ENCODE measurements around the gene NOS1AP.

The NOS1AP gene

GRCh38 chr1:162383091-162383490, 313.6 kb downstream of the NOS1AP start:
- H3K4me3 ChIP-seq (ENCODE audit: low read length), result no peak overlapping the region
- H3K79me2 ChIP-seq (ENCODE audit: control insufficient read depth, insufficient read depth, low read length), result no peaks in the 10 kb centered on the region
- no peak overlapping the region for H4K8ac ChIP-seq (ENCODE audit: low read depth, low read length)
- H3K27me3 ChIP-seq (ENCODE audit: insufficient read depth, low read length, poor library complexity), result no peaks in the 10 kb centered on the region
- WGBS (ENCODE audit: extremely low coverage, insufficient coverage, low lambda C conversion rate), result no CpG with 5 or more reads among the region's 6 CpGs
- no peaks in the 10 kb centered on the region for H3K79me1 ChIP-seq (ENCODE audit: low read length)
- no peak overlapping the region for H3K56ac ChIP-seq (ENCODE audit: low read length)
- H4K5ac ChIP-seq (ENCODE audit: low read length), result no peak overlapping the region
- no peak overlapping the region for H2BK5ac ChIP-seq (ENCODE audit: low read length)
- H3K18ac ChIP-seq (ENCODE audit: low read length), result no peak overlapping the region
- H3K4ac ChIP-seq (ENCODE audit: low read depth, low read length), result no peak overlapping the region
- DNase-seq, result no peak
- no peak overlapping the region for H2AK5ac ChIP-seq (ENCODE audit: low read length)
- no peak overlapping the region for H2BK15ac ChIP-seq (replicated peaks; ENCODE audit: low read depth)
- no peak overlapping the region for H3K23ac ChIP-seq (ENCODE audit: low read length)
- H3K9ac ChIP-seq (ENCODE audit: low read length), result no peak overlapping the region
- no peaks in the 10 kb centered on the region for H3K36me3 ChIP-seq (ENCODE audit: control insufficient read depth, insufficient read depth, low read length)
- H3K27ac ChIP-seq (ENCODE audit: low read depth, low read length), result no peak overlapping the region
- no peak overlapping the region for H2BK120ac ChIP-seq (ENCODE audit: low read depth, low read length)
- no peaks in the 10 kb centered on the region for H3K4me1 ChIP-seq (ENCODE audit: control insufficient read depth, low read depth, low read length)
- no peak overlapping the region for H3K4me2 ChIP-seq (ENCODE audit: low read length)

GRCh38 chr1:162383516-162383915, 314.0 kb downstream of the NOS1AP start:
- H2BK15ac ChIP-seq (replicated peaks; ENCODE audit: low read depth), result no peak overlapping the region

GRCh38 chr1:162384116-162384515, 314.6 kb downstream of the NOS1AP start:
- DNase-seq, result no peak
- H3K4ac ChIP-seq (ENCODE audit: low read depth, low read length), result no peak overlapping the region
- H3K79me2 ChIP-seq (ENCODE audit: control insufficient read depth, insufficient read depth, low read length), result no peaks in the 10 kb centered on the region
- H3K36me3 ChIP-seq (ENCODE audit: control insufficient read depth, insufficient read depth, low read length), result no peaks in the 10 kb centered on the region
- no peak overlapping the region for H2BK120ac ChIP-seq (ENCODE audit: low read depth, low read length)
- H3K79me1 ChIP-seq (ENCODE audit: low read length), result no peaks in the 10 kb centered on the region
- H4K8ac ChIP-seq (ENCODE audit: low read depth, low read length), result no peak overlapping the region
- no peak overlapping the region for H4K5ac ChIP-seq (ENCODE audit: low read length)
- no peaks in the 10 kb centered on the region for H3K27me3 ChIP-seq (ENCODE audit: insufficient read depth, low read length, poor library complexity)
- H3K23ac ChIP-seq (ENCODE audit: low read length), result no peak overlapping the region
- no peak overlapping the region for H3K4me3 ChIP-seq (ENCODE audit: low read length)
- H3K9ac ChIP-seq (ENCODE audit: low read length), result no peak overlapping the region
- H3K4me2 ChIP-seq (ENCODE audit: low read length), result no peak overlapping the region
- H2BK5ac ChIP-seq (ENCODE audit: low read length), result no peak overlapping the region
- no peak overlapping the region for H3K27ac ChIP-seq (ENCODE audit: low read depth, low read length)
- no peaks in the 10 kb centered on the region for H3K4me1 ChIP-seq (ENCODE audit: control insufficient read depth, low read depth, low read length)
- H3K18ac ChIP-seq (ENCODE audit: low read length), result no peak overlapping the region
- H2BK15ac ChIP-seq (replicated peaks; ENCODE audit: low read depth), result no peak overlapping the region
- no CpG with 5 or more reads among the region's 6 CpGs for WGBS (ENCODE audit: extremely low coverage, insufficient coverage, low lambda C conversion rate)
- H3K56ac ChIP-seq (ENCODE audit: low read length), result no peak overlapping the region
- H2AK5ac ChIP-seq (ENCODE audit: low read length), result no peak overlapping the region

More at GRCh38 chr1:162383516-162383915, 314.0 kb downstream of the NOS1AP start:
- H3K4me3 ChIP-seq (ENCODE audit: low read length), result no peak overlapping the region
- no peaks in the 10 kb centered on the region for H3K36me3 ChIP-seq (ENCODE audit: control insufficient read depth, insufficient read depth, low read length)
- no peak for DNase-seq
- H3K56ac ChIP-seq (ENCODE audit: low read length), result no peak overlapping the region
- H4K5ac ChIP-seq (ENCODE audit: low read length), result no peak overlapping the region
- no peak overlapping the region for H2AK5ac ChIP-seq (ENCODE audit: low read length)
- H2BK120ac ChIP-seq (ENCODE audit: low read depth, low read length), result no peak overlapping the region
- H4K8ac ChIP-seq (ENCODE audit: low read depth, low read length), result no peak overlapping the region
- H3K4me1 ChIP-seq (ENCODE audit: control insufficient read depth, low read depth, low read length), result no peaks in the 10 kb centered on the region
- no peak overlapping the region for H3K9ac ChIP-seq (ENCODE audit: low read length)
- no peak overlapping the region for H2BK5ac ChIP-seq (ENCODE audit: low read length)
- WGBS (ENCODE audit: extremely low coverage, insufficient coverage, low lambda C conversion rate), result no CpG with 5 or more reads among the region's 8 CpGs
- H3K79me1 ChIP-seq (ENCODE audit: low read length), result no peaks in the 10 kb centered on the region
- no peak overlapping the region for H3K27ac ChIP-seq (ENCODE audit: low read depth, low read length)
- H3K27me3 ChIP-seq (ENCODE audit: insufficient read depth, low read length, poor library complexity), result no peaks in the 10 kb centered on the region
- no peaks in the 10 kb centered on the region for H3K79me2 ChIP-seq (ENCODE audit: control insufficient read depth, insufficient read depth, low read length)
- no peak overlapping the region for H3K4me2 ChIP-seq (ENCODE audit: low read length)
- no peak overlapping the region for H3K4ac ChIP-seq (ENCODE audit: low read depth, low read length)
- H3K23ac ChIP-seq (ENCODE audit: low read length), result no peak overlapping the region
- H3K18ac ChIP-seq (ENCODE audit: low read length), result no peak overlapping the region

GRCh38 chr1:162384601-162385279, 315.2 kb downstream of the NOS1AP start:
- no peak overlapping the region for H3K18ac ChIP-seq (ENCODE audit: low read length)
- H3K36me3 ChIP-seq (ENCODE audit: control insufficient read depth, insufficient read depth, low read length), result no peaks in the 10 kb centered on the region
- H3K4me1 ChIP-seq (ENCODE audit: control insufficient read depth, low read depth, low read length), result no peaks in the 10 kb centered on the region
- no peak overlapping the region for H2BK15ac ChIP-seq (replicated peaks; ENCODE audit: low read depth)
- no peak overlapping the region for H3K4me3 ChIP-seq (ENCODE audit: low read length)
- no peak overlapping the region for H3K56ac ChIP-seq (ENCODE audit: low read length)
- no peak overlapping the region for H3K4ac ChIP-seq (ENCODE audit: low read depth, low read length)
- H3K23ac ChIP-seq (ENCODE audit: low read length), result no peak overlapping the region
- no peaks in the 10 kb centered on the region for H3K27me3 ChIP-seq (ENCODE audit: insufficient read depth, low read length, poor library complexity)
- H3K79me1 ChIP-seq (ENCODE audit: low read length), result no peaks in the 10 kb centered on the region
- H3K79me2 ChIP-seq (ENCODE audit: control insufficient read depth, insufficient read depth, low read length), result no peaks in the 10 kb centered on the region
- no peak overlapping the region for H4K8ac ChIP-seq (ENCODE audit: low read depth, low read length)
- H3K27ac ChIP-seq (ENCODE audit: low read depth, low read length), result no peak overlapping the region
- no peak overlapping the region for H2AK5ac ChIP-seq (ENCODE audit: low read length)
- no CpG with 5 or more reads among the region's 10 CpGs for WGBS (ENCODE audit: extremely low coverage, insufficient coverage, low lambda C conversion rate)
- no peak overlapping the region for H4K5ac ChIP-seq (ENCODE audit: low read length)
- H2BK120ac ChIP-seq (ENCODE audit: low read depth, low read length), result no peak overlapping the region
- no peak for DNase-seq
- H3K9ac ChIP-seq (ENCODE audit: low read length), result no peak overlapping the region
- H2BK5ac ChIP-seq (ENCODE audit: low read length), result no peak overlapping the region
- H3K4me2 ChIP-seq (ENCODE audit: low read length), result no peak overlapping the region

GRCh38 chr1:162385280-162385623, 315.8 kb downstream of the NOS1AP start:
- H4K8ac ChIP-seq (ENCODE audit: low read depth, low read length), result no peak overlapping the region
- no CpG with 5 or more reads among the region's 3 CpGs for WGBS (ENCODE audit: extremely low coverage, insufficient coverage, low lambda C conversion rate)

GRCh38 chr1:162385702-162386101, 316.2 kb downstream of the NOS1AP start:
- DNase-seq, result no peak
- H3K18ac ChIP-seq (ENCODE audit: low read length), result no peak overlapping the region
- no peak overlapping the region for H2AK5ac ChIP-seq (ENCODE audit: low read length)
- no peaks in the 10 kb centered on the region for H3K79me2 ChIP-seq (ENCODE audit: control insufficient read depth, insufficient read depth, low read length)
- H3K4ac ChIP-seq (ENCODE audit: low read depth, low read length), result no peak overlapping the region
- no peaks in the 10 kb centered on the region for H3K27me3 ChIP-seq (ENCODE audit: insufficient read depth, low read length, poor library complexity)
- H3K4me2 ChIP-seq (ENCODE audit: low read length), result no peak overlapping the region
- no peak overlapping the region for H4K5ac ChIP-seq (ENCODE audit: low read length)
- H3K36me3 ChIP-seq (ENCODE audit: control insufficient read depth, insufficient read depth, low read length), result no peaks in the 10 kb centered on the region
- no peak overlapping the region for H2BK5ac ChIP-seq (ENCODE audit: low read length)
- no peak overlapping the region for H3K27ac ChIP-seq (ENCODE audit: low read depth, low read length)
- H3K4me3 ChIP-seq (ENCODE audit: low read length), result no peak overlapping the region
- H3K23ac ChIP-seq (ENCODE audit: low read length), result no peak overlapping the region
- no peak overlapping the region for H3K56ac ChIP-seq (ENCODE audit: low read length)
- H2BK120ac ChIP-seq (ENCODE audit: low read depth, low read length), result no peak overlapping the region
- H2BK15ac ChIP-seq (replicated peaks; ENCODE audit: low read depth), result no peak overlapping the region
- no peak overlapping the region for H3K9ac ChIP-seq (ENCODE audit: low read length)
- WGBS (ENCODE audit: extremely low coverage, insufficient coverage, low lambda C conversion rate), result no CpG with 5 or more reads among the region's 3 CpGs
- H4K8ac ChIP-seq (ENCODE audit: low read depth, low read length), result no peak overlapping the region
- no peaks in the 10 kb centered on the region for H3K4me1 ChIP-seq (ENCODE audit: control insufficient read depth, low read depth, low read length)
- H3K79me1 ChIP-seq (ENCODE audit: low read length), result no peaks in the 10 kb centered on the region

More at GRCh38 chr1:162385280-162385623, 315.8 kb downstream of the NOS1AP start:
- Histone ChIP-seq H3K9ac (ENCODE audit: low read length) (no peak overlapping the region), H3K56ac (ENCODE audit: low read length) (no peak overlapping the region), H3K27me3 (ENCODE audit: insufficient read depth, low read length, poor library complexity) (no peaks in the 10 kb centered on the region), H2AK5ac (ENCODE audit: low read length) (no peak overlapping the region), H3K4me3 (ENCODE audit: low read length) (no peak overlapping the region), H3K79me1 (ENCODE audit: low read length) (no peaks in the 10 kb centered on the region), H3K4me1 (ENCODE audit: control insufficient read depth, low read depth, low read length) (no peaks in the 10 kb centered on the region), H3K79me2 (ENCODE audit: control insufficient read depth, insufficient read depth, low read length) (no peaks in the 10 kb centered on the region), H3K36me3 (ENCODE audit: control insufficient read depth, insufficient read depth, low read length) (no peaks in the 10 kb centered on the region), H2BK120ac (ENCODE audit: low read depth, low read length) (no peak overlapping the region), H2BK15ac (replicated peaks; ENCODE audit: low read depth) (no peak overlapping the region), H3K4ac (ENCODE audit: low read depth, low read length) (no peak overlapping the region), H4K5ac (ENCODE audit: low read length) (no peak overlapping the region), H3K27ac (ENCODE audit: low read depth, low read length) (no peak overlapping the region), H3K18ac (ENCODE audit: low read length) (no peak overlapping the region), H3K4me2 (ENCODE audit: low read length) (no peak overlapping the region), H2BK5ac (ENCODE audit: low read length) (no peak overlapping the region), H3K23ac (ENCODE audit: low read length) (no peak overlapping the region)
- DNase-seq, result no peak
